Breast epithelium (tissue), 3 donors: Measurements from ENCODE around the gene GLT6D1.

ENCODE experiments used
- POLR2A ChIP-seq: fragments of 450-650 bp; IDR thresholded peaks from one replicate; pipeline ENCODE4 v1.6.1; 2016; ENCODE audit warnings: antibody characterized with exemption, mild to moderate bottlenecking, moderate library complexity
- POLR2AphosphoS5 ChIP-seq, 3 donors: sonication (generic); formaldehyde crosslinking; IDR thresholded peaks; one replicate each; pipeline ENCODE4 v1.6.1; 2017; ENCODE audit warnings: antibody characterized with exemption in 3 of 3
- TF ChIP-seq, protein P1 (sequence below), 3 donors: fragments of 450-650 bp; IDR thresholded peaks; one replicate each; pipeline ENCODE4 v1.5.1; 2016 to 2017; ENCODE audit warnings: antibody characterized with exemption in 3 of 3, mild to moderate bottlenecking in 3 of 3, moderate library complexity in 3 of 3

DNA sequence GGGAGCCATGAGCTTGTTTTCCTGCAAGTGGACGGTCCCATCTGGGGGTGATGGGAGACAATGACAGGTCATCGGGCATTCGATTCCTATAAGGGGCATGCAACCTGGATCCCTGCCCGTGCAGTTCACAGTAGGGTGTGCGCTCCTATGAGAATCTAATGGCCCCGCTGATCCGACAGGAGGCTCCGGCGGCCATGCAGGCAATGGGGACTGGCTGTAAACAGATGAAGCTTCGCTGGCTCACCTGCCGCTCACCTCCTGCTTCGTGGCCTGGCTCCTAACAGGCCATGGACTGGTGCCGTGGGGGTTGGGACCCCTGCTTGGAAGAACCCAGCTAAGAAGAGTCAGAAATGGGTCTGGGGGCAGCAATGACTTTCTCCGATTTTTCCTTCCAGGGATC, 56.8 kb downstream of the GLT6D1 start:
- TF ChIP-seq, protein P1, sequence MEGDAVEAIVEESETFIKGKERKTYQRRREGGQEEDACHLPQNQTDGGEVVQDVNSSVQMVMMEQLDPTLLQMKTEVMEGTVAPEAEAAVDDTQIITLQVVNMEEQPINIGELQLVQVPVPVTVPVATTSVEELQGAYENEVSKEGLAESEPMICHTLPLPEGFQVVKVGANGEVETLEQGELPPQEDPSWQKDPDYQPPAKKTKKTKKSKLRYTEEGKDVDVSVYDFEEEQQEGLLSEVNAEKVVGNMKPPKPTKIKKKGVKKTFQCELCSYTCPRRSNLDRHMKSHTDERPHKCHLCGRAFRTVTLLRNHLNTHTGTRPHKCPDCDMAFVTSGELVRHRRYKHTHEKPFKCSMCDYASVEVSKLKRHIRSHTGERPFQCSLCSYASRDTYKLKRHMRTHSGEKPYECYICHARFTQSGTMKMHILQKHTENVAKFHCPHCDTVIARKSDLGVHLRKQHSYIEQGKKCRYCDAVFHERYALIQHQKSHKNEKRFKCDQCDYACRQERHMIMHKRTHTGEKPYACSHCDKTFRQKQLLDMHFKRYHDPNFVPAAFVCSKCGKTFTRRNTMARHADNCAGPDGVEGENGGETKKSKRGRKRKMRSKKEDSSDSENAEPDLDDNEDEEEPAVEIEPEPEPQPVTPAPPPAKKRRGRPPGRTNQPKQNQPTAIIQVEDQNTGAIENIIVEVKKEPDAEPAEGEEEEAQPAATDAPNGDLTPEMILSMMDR (IDR thresholded peaks at IDR 0.05): no peak
- no peak for TF ChIP-seq POLR2A
- no peak for TF ChIP-seq POLR2AphosphoS5 (IDR thresholded peaks at IDR 0.05)
